ENCODE results near the gene FBF1.

Gene FBF1

GRCh38 chr17:75914643-75915267 lies 26.1 kb downstream of the FBF1 start (continued):
- no peak for TF ChIP-seq ZC3H10 (CRISPR knock-in tag; IDR thresholded peaks at IDR 0.05)
- TF ChIP-seq SNAI2 (CRISPR knock-in tag; IDR thresholded peaks at IDR 0.05), result no peak
- TF ChIP-seq ESRRG (CRISPR knock-in tag; IDR thresholded peaks at IDR 0.05), result no peak
- no peak for TF ChIP-seq CSRNP3 (CRISPR knock-in tag; IDR thresholded peaks at IDR 0.05)

GRCh38 chr17:75913537-75914210 lies 27.2 kb downstream of the FBF1 start:
- no peak for TF ChIP-seq CSDC2 (CRISPR knock-in tag; IDR thresholded peaks at IDR 0.05)
- TF ChIP-seq POU6F1 (CRISPR knock-in tag; IDR thresholded peaks at IDR 0.05; ENCODE audit: borderline replicate concordance, low read depth), result no peak
- no peak for TF ChIP-seq ZNF8 (CRISPR knock-in tag; IDR thresholded peaks at IDR 0.05)
- TF ChIP-seq ESRRG (CRISPR knock-in tag; IDR thresholded peaks at IDR 0.05), result no peak
- TF ChIP-seq OSR1 (CRISPR knock-in tag; IDR thresholded peaks at IDR 0.05), result no peak
- TF ChIP-seq PATZ1 (CRISPR knock-in tag; IDR thresholded peaks at IDR 0.05; ENCODE audit: borderline replicate concordance), result no peak
- TF ChIP-seq ZC3H10 (CRISPR knock-in tag; IDR thresholded peaks at IDR 0.05), result no peak
- TF ChIP-seq CSRNP3 (CRISPR knock-in tag; IDR thresholded peaks at IDR 0.05), result no peak
- TF ChIP-seq TCF4 (CRISPR knock-in tag; IDR thresholded peaks at IDR 0.05; ENCODE audit: borderline replicate concordance), result no peak
- TF ChIP-seq BACH2 (CRISPR knock-in tag; IDR thresholded peaks at IDR 0.05; ENCODE audit: borderline replicate concordance), result no peak
- TF ChIP-seq TOX (CRISPR knock-in tag; IDR thresholded peaks at IDR 0.05; ENCODE audit: borderline replicate concordance), result no peak
- ATAC-seq, result no peak

- ATAC-seq, result no peak
- TF ChIP-seq GLIS3 (CRISPR knock-in tag; IDR thresholded peaks at IDR 0.05) (no peak), CSDC2 (CRISPR knock-in tag; IDR thresholded peaks at IDR 0.05) (no peak), CREB5 (CRISPR knock-in tag; IDR thresholded peaks at IDR 0.05; ENCODE audit: low read depth) (no peak), CSRNP3 (CRISPR knock-in tag; IDR thresholded peaks at IDR 0.05) (no peak), TSHZ2 (CRISPR knock-in tag; IDR thresholded peaks at IDR 0.05) (no peak), TOX (CRISPR knock-in tag; IDR thresholded peaks at IDR 0.05; ENCODE audit: borderline replicate concordance) (no peak), OSR1 (CRISPR knock-in tag; IDR thresholded peaks at IDR 0.05) (no peak), SNAI2 (CRISPR knock-in tag; IDR thresholded peaks at IDR 0.05) (no peak), RARB (CRISPR knock-in tag; IDR thresholded peaks at IDR 0.05) (no peak), TCF4 (CRISPR knock-in tag; IDR thresholded peaks at IDR 0.05; ENCODE audit: borderline replicate concordance) (no peak), ISL1 (CRISPR knock-in tag; IDR thresholded peaks at IDR 0.05) (no peak), ZNF8 (CRISPR knock-in tag; IDR thresholded peaks at IDR 0.05) (no peak), ZFP30 (CRISPR knock-in tag; IDR thresholded peaks at IDR 0.05) (no peak), BACH2 (CRISPR knock-in tag; IDR thresholded peaks at IDR 0.05; ENCODE audit: borderline replicate concordance) (no peak), POU6F1 (CRISPR knock-in tag; IDR thresholded peaks at IDR 0.05; ENCODE audit: borderline replicate concordance, low read depth) (no peak), ZC3H10 (CRISPR knock-in tag; IDR thresholded peaks at IDR 0.05) (no peak), ZNF70 (CRISPR knock-in tag; IDR thresholded peaks at IDR 0.05) (no peak), PPARA (CRISPR knock-in tag; IDR thresholded peaks at IDR 0.05; ENCODE audit: borderline replicate concordance) (no peak), ZFP3 (CRISPR knock-in tag; IDR thresholded peaks at IDR 0.05) (no peak), ZNF565 (CRISPR knock-in tag; conservative IDR thresholded peaks at IDR 0.05; ENCODE audit: low read depth) (no peak)
Observed at GRCh38 chr17:75910699-75911098, 30.1 kb downstream of the FBF1 start.
